Peyer's patch (tissue), 4 donors: ENCODE measurements around the gene LILRA5. TPM values are rescaled to one million over a fixed set of nuclear protein-coding genes. Genes with fewer than 3 reads are reported as not detected.

Source experiments
- DNase-seq, 3 donors: peaks; one replicate each; pipeline ENCODE4 v3.0.0-alpha.2; 2017 to 2019
- H3K27ac ChIP-seq, 4 donors: fragments of 200-600 bp; sonication (generic); one replicate each; pipeline ENCODE4 v1.5.1; 2016 to 2019
- H3K27me3 ChIP-seq, 2 donors: fragments of 200-600 bp; sonication (generic); one replicate each; pipeline ENCODE4 v1.5.1; 2019
- H3K36me3 ChIP-seq, 3 donors: fragments of 200-600 bp; sonication (generic); one replicate each; pipeline ENCODE4 v1.5.1; 2016 to 2019
- H3K4me1 ChIP-seq, 4 donors: fragments of 200-600 bp; sonication (generic); one replicate each; pipeline ENCODE4 v1.5.1; 2016 to 2019
- H3K4me3 ChIP-seq, 4 donors: fragments of 200-600 bp; sonication (generic); 1 replicate in 3 of 4; 2 replicates in 1 of 4; pipeline ENCODE4 v1.5.1; 2016 to 2019; ENCODE audit warnings: mild to moderate bottlenecking in 1 of 4
- H3K9me3 ChIP-seq, 4 donors: fragments of 200-600 bp; sonication (generic); one replicate each; pipeline ENCODE4 v1.5.1; 2016 to 2019; ENCODE audit warnings: mild to moderate bottlenecking in 1 of 4
- POLR2A ChIP-seq, 2 donors: fragments of 450-650 bp; IDR thresholded peaks; one replicate each; pipeline ENCODE4 v1.5.1; 2017; ENCODE audit warnings: antibody characterized with exemption in 2 of 2, mild to moderate bottlenecking in 2 of 2, moderate library complexity in 2 of 2
- total RNA-seq, 4 donors: library from RNA; depleted of rRNA; stranded (reverse); fragments of >200 nt; gene quantifications; one replicate each; pipeline ENCODE4 v1.1.0, GENCODE V29; 2016
- TF ChIP-seq, protein P1 (sequence below), 6 experiments: fragments of 450-650 bp in 4 of 6; fragments of 200-600 bp in 2 of 6; sonication (generic) in 1 of 6; IDR thresholded peaks; one replicate each; pipeline ENCODE4 v1.5.1; 2017 to 2019; ENCODE audit warnings: antibody characterized with exemption in 6 of 6, mild to moderate bottlenecking in 3 of 6, moderate library complexity in 1 of 6

The LILRA5 gene
- total RNA-seq, 4 donors from 2014 or later, result 1.9 to 4.1 TPM; not detected in 2

DNA sequence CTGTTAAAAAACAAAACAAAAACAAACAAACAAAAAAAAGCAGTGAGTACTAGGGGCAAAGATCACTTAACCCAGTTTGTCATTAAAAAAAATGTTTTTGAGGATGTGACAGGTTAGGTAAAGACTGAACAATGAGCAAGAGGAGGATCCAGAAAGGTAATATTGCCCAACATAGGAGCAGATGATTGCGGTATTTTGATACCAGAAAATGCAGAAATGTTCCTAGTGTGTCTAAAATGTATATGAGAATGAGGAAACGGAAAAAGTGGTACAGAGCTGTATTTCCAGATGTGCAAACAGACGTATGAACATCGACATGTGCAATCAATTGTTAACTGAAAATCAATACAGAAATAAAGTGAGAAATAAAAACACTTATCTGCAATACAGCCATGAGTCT lies 30.9 kb upstream of the LILRA5 start:
- H3K9me3 ChIP-seq, result no peaks in the 10 kb centered on the region
- TF ChIP-seq POLR2A (IDR thresholded peaks at IDR 0.05), result no peak
- TF ChIP-seq, protein P1, sequence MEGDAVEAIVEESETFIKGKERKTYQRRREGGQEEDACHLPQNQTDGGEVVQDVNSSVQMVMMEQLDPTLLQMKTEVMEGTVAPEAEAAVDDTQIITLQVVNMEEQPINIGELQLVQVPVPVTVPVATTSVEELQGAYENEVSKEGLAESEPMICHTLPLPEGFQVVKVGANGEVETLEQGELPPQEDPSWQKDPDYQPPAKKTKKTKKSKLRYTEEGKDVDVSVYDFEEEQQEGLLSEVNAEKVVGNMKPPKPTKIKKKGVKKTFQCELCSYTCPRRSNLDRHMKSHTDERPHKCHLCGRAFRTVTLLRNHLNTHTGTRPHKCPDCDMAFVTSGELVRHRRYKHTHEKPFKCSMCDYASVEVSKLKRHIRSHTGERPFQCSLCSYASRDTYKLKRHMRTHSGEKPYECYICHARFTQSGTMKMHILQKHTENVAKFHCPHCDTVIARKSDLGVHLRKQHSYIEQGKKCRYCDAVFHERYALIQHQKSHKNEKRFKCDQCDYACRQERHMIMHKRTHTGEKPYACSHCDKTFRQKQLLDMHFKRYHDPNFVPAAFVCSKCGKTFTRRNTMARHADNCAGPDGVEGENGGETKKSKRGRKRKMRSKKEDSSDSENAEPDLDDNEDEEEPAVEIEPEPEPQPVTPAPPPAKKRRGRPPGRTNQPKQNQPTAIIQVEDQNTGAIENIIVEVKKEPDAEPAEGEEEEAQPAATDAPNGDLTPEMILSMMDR (IDR thresholded peaks at IDR 0.05), result no peak
- H3K4me3 ChIP-seq, result no peak overlapping the region
- no peaks in the 10 kb centered on the region for H3K27me3 ChIP-seq
- no peaks in the 10 kb centered on the region for H3K4me1 ChIP-seq
- H3K27ac ChIP-seq, result no peak overlapping the region
- no peak for DNase-seq
- no peaks in the 10 kb centered on the region for H3K36me3 ChIP-seq

DNA sequence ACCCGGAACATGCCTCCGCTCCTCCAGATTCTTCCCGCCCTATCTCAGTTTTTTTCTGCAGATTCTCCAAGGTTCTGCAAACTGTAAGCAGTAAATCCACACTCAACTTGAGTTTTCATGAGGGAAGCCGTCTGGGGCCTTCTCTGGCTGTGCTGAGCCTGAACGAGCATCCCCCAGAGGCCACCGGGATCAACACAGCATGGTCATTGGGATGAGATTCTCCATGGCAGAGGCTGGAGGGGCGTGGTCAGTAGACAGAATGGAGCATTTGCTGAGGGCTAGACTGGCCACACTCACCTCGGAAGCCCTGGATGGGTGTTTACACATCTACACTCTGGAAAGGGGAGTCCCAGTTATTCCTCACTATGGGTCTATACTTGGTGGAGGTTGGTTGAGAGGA lies 28.3 kb upstream of the LILRA5 start:
- Histone ChIP-seq H3K9me3 (no peaks in the 10 kb centered on the region), H3K27ac (no peak overlapping the region), H3K36me3 (no peaks in the 10 kb centered on the region), H3K4me3 (no peak overlapping the region), H3K4me1 (no peaks in the 10 kb centered on the region), H3K27me3 (no peaks in the 10 kb centered on the region)
- peak in 1 of 3 donors; percentile 30 for DNase-seq
- TF ChIP-seq, protein P1 (IDR thresholded peaks at IDR 0.05), result no peak
- no peak for TF ChIP-seq POLR2A (IDR thresholded peaks at IDR 0.05)

DNA sequence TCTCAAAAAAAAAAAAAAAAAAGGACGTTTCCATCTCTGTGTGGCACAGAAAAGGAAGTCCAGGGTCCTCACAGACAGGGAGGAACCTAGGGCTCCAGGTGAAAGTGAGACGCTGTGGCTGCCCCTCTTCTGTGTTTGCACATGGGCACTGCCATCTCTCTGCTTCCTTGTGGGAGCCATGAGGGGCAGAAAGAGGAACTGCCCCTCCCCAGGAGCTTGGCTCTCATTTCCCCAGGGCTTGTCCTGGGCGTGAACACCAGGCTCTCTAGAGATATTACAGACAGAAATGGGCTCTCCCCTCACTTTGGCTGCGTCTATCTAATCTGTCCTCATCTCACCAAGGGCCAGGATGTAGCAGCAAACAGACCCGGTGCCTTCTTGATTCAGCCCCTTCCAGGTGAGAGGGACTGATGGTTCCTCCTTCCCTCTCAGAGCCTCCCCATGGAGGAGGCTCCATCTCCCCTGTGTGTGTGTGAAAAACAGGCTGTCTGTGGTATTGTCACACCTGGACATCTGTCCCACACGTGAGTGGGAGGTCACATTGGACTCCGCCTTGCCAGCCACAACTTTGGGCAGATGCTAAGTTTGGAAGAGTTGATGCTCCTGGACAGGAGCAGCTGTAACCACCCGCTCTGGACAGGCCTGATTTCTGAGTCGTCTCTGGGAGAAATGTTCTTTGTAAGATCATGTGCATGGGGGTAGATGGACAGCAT lies 26.8 kb upstream of the LILRA5 start:
- H3K27ac ChIP-seq, result peak overlapping the region in 1 of 4 donors; percentile 69
- H3K9me3 ChIP-seq, result no peaks in the 10 kb centered on the region
- H3K4me3 ChIP-seq, result no peak overlapping the region
- no peak for TF ChIP-seq POLR2A (IDR thresholded peaks at IDR 0.05)
- TF ChIP-seq, protein P1 (IDR thresholded peaks at IDR 0.05), result no peak
- no peaks in the 10 kb centered on the region for H3K36me3 ChIP-seq
- DNase-seq, result peak in 2 of 3 donors; percentile 52 to 57
- no peaks in the 10 kb centered on the region for H3K4me1 ChIP-seq
- H3K27me3 ChIP-seq, result no peaks in the 10 kb centered on the region

DNA sequence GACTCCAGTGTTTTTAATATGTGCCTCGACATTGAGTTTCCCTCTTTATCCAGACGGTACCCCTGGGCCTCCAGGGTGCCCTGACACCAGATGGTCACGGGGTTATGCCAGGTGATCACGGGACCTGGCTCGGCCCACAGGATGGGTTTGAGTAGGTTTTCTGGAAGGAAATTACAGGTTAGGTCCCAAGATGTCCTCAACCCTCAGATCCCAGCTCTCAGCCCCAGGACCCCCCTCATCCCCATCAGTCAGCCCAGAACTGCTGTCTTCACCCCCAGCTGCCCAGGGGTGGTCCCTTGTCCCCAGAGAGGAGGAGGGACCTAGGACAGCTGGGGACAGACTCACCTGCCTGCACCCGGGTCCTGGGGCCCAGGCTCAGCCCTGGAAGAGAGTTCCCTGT lies 25.6 kb upstream of the LILRA5 start:
- Histone ChIP-seq H3K4me3 (no peak overlapping the region), H3K4me1 (no peaks in the 10 kb centered on the region), H3K36me3 (no peaks in the 10 kb centered on the region), H3K27me3 (no peaks in the 10 kb centered on the region), H3K9me3 (no peaks in the 10 kb centered on the region), H3K27ac (peak overlapping the region in 1 of 4 donors; percentile 69)
- TF ChIP-seq, protein P1 (IDR thresholded peaks at IDR 0.05), result no peak
- TF ChIP-seq POLR2A (IDR thresholded peaks at IDR 0.05), result no peak
- peak in 1 of 3 donors; percentile 35 for DNase-seq

DNA sequence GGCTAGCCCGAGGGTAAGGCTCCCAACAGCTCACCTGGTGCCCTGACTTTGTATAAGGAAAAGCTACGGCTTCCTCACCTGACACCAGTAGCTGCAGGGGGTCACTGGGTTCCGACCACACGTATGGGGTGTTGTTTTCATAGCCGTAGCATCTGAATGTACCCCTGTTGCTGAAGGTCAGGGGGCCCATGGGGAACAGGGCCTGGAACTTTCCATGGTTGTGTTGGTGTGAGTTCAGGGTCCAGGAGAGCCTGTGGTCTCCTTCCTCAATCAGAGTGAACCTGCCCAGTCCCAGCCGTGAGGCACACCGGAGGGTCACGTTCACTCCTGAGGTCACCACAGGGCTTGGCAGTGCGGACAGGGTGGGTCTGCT lies 24.9 kb upstream of the LILRA5 start:
- Histone ChIP-seq H3K36me3 (no peaks in the 10 kb centered on the region), H3K9me3 (no peaks in the 10 kb centered on the region), H3K4me3 (no peak overlapping the region), H3K27ac (peak overlapping the region in 1 of 4 donors; percentile 69), H3K4me1 (no peaks in the 10 kb centered on the region), H3K27me3 (no peaks in the 10 kb centered on the region)
- no peak for DNase-seq
- TF ChIP-seq, protein P1 (IDR thresholded peaks at IDR 0.05), result no peak
- no peak for TF ChIP-seq POLR2A (IDR thresholded peaks at IDR 0.05)
